GM18867 (cell line): ENCODE measurements around the gene CDKN2B-AS1.

Source experiments
- ATAC-seq: cut with Tn5 transposase; IDR thresholded peaks from one replicate; pipeline ENCODE4 v1.9.1; 2021; ENCODE audit warnings: mild to moderate bottlenecking, moderate library complexity; ENCODE audit not compliant: unreplicated experiment

The CDKN2B-AS1 gene

GRCh38 chr9:22147813-22148527 lies 153.4 kb downstream of the CDKN2B-AS1 start:
- ATAC-seq, result no peak

- no peak for ATAC-seq
Observed at GRCh38 chr9:22148528-22148875, 153.9 kb downstream of the CDKN2B-AS1 start.

- no peak for ATAC-seq
Observed at GRCh38 chr9:22148876-22149637, 154.5 kb downstream of the CDKN2B-AS1 start.

DNA sequence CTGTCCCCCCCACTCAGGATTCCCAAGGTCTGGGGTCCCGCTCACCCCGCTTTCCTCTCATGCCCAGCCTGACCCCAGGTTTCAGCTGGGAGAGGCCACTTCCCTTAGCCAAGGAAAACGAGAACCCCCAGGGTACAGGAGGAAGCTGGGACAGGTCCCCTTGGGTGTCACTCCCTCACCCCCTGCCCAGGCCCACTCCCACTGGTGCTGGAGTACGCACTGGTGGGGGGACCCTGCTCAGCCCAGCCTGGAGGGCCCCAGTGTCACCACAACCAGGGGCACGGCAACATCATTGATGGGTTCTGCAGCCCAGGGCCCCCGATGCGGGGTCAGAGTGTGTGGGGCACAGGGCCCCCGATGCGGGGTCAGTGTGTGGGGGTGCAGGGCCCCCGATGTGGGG lies 159.5 kb downstream of the CDKN2B-AS1 start:
- no peak for ATAC-seq

DNA sequence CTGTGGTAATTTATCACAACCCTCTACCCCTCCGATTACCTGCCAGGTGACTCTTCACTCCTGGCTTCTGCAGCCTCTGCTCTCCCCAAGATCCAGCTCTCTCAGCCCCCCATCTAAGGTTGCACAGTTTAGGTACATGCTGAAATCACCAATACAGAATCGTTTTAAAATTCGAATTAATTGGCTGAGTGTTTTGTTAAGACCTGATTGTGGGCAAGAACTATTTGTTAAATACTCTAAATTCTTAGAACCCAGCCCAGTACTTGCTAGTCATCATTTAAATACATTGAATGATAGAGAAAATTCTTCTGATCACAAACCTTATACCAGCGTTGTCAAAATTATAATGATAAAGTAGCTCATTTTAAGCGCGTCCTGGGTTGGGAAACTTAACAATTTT lies 162.0 kb downstream of the CDKN2B-AS1 start:
- no peak for ATAC-seq

- no peak for ATAC-seq
Observed at GRCh38 chr9:22157276-22157675, 162.7 kb downstream of the CDKN2B-AS1 start.

- ATAC-seq, result no peak
Observed at GRCh38 chr9:22157828-22158227, 163.2 kb downstream of the CDKN2B-AS1 start.

- no peak for ATAC-seq
Observed at GRCh38 chr9:22158271-22158670, 163.7 kb downstream of the CDKN2B-AS1 start.

- no peak for ATAC-seq
Observed at GRCh38 chr9:22158927-22159346, 164.3 kb downstream of the CDKN2B-AS1 start.

DNA sequence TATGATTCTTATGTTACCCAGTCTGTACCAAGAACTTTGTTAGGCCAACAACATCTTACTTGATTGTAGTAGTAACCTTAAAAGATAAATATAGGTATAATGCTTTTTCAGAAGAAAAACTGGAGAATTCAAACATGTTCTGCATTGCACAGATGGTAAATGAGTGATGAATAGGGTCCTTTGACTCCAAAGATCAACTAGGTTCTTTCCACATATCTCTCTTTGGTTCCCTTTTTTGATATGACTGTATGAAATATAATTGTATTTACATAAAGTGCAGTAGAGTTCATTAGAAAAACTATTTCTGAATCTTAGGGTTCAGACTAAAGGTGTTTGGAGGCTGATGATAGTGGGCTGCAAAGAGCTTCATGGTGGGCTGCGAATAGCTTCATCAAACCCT lies 165.0 kb downstream of the CDKN2B-AS1 start:
- ATAC-seq, result no peak

DNA sequence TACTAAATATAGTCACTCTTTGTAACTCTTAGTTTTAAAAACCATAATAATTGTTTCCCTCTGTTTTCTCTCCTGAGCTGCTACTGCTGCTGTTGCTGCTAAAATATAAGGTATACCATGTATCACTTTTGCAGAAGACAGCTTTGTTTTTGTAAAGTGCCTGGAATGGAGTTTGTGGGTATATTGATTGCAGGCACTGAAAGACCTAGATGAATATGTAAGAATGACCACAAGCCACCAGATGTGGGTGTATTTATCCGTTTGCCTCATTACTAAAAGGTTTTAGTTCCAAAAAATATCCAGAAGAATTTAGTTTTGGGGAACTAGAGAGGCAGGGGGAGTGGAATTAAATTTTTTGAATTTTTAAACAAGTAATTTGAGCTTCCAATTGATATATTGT lies 165.6 kb downstream of the CDKN2B-AS1 start:
- no peak for ATAC-seq

DNA sequence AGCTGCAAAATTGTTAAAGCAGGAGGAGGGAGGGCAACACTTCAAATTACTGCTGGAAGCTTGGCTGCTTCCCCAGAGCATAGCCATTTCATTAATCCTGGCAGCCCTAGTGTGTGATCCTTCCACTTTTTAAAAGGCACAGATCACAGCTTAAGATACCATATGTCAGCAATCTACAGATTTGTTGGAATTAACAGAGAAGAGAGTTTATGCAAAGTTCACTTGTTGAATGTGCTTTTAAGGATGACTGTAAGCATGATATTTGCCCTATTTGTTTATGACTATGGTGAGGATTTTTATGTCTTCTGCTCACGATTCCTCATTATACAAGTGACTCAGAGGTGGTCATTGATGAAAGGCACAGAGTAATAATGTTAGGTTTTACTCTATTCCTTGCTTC lies 170.6 kb downstream of the CDKN2B-AS1 start:
- no peak for ATAC-seq

GRCh38 chr9:22169243-22169642 lies 174.7 kb downstream of the CDKN2B-AS1 start:
- ATAC-seq, result no peak

GRCh38 chr9:22169727-22170503 lies 175.3 kb downstream of the CDKN2B-AS1 start:
- ATAC-seq, result no peak
